HG03025 (cell line): ENCODE data around the gene BCL2L12.
"Not testable (repeated sequence)": the region's sequence is repeated elsewhere in the genome, so short reads cannot be mapped to it uniquely, and the experiment has no call there.

Source experiments
- ATAC-seq: cut with Tn5 transposase; IDR thresholded peaks from one replicate; pipeline ENCODE4 v1.9.1; 2021; ENCODE audit warnings: mild to moderate bottlenecking, moderate library complexity; ENCODE audit not compliant: unreplicated experiment, low FRiP score

BCL2L12 gene

GRCh38 chr19:49665351-49666119, at the start of gene BCL2L12, which contains the start of gene IRF3:
BCL2L12 (plus strand) TSS chr19:49665933; CDS start chr19:49666693, 760 bp downstream.
IRF3 (minus strand) TSS chr19:49665857; CDS start chr19:49664838, 1,019 bp downstream.
- ATAC-seq: peak; percentile 70

GRCh38 chr19:49616532-49616931, 49.2 kb upstream of the BCL2L12 start:
- ATAC-seq: no peak

GRCh38 chr19:49616945-49617344, 48.8 kb upstream of the BCL2L12 start:
- no peak for ATAC-seq

- ATAC-seq: not testable (repeated sequence)
These were observed 47.9 kb upstream of the BCL2L12 start for GRCh38 chr19:49617860-49618259.

- no peak for ATAC-seq
These were observed 40.5 kb upstream of the BCL2L12 start for GRCh38 chr19:49624967-49625910.

- ATAC-seq: no peak
These were observed 39.5 kb upstream of the BCL2L12 start for GRCh38 chr19:49626226-49626625.

- no peak for ATAC-seq
These were observed 36.1 kb upstream of the BCL2L12 start for GRCh38 chr19:49629659-49630058.

- ATAC-seq: no peak
These were observed 34.6 kb upstream of the BCL2L12 start for GRCh38 chr19:49631014-49631588.

- no peak for ATAC-seq
These were observed 34.0 kb upstream of the BCL2L12 start for GRCh38 chr19:49631610-49632192.

- no peak for ATAC-seq
These were observed 33.2 kb upstream of the BCL2L12 start for GRCh38 chr19:49632576-49632975.

GRCh38 chr19:49633273-49633672, 32.5 kb upstream of the BCL2L12 start:
- ATAC-seq: not testable (repeated sequence)

- no peak for ATAC-seq
These were observed 30.1 kb upstream of the BCL2L12 start for GRCh38 chr19:49635530-49636232.

GRCh38 chr19:49636233-49636932, 29.4 kb upstream of the BCL2L12 start:
- no peak for ATAC-seq

GRCh38 chr19:49637821-49638738, 27.7 kb upstream of the BCL2L12 start:
- ATAC-seq: no peak

- ATAC-seq: no peak
These were observed 26.2 kb upstream of the BCL2L12 start for GRCh38 chr19:49639401-49640112.

- ATAC-seq: peak; percentile 46
These were observed 25.4 kb upstream of the BCL2L12 start, which contains the start of gene RRAS for GRCh38 chr19:49640113-49640898. RRAS (minus strand) TSS chr19:49640143; CDS start chr19:49640098, 45 bp downstream.
